Activated CD4-positive, alpha-beta T cell treated with anti-CD3 and anti-CD28 coated beads, Interleukin-2, amount 10 ng/mL, durations not matched to agents 24 days and 14 days (primary cell): ENCODE measurements around the gene SOX15. TPM values are rescaled to one million over a fixed set of nuclear protein-coding genes. Genes with fewer than 3 reads are reported as not detected.
A peak's percentile ranks its signal among the peaks of the same experiment; 100 is the strongest.

ENCODE experiments used
- DNase-seq: peaks from one replicate; pipeline ENCODE4 v3.0.0; 2022
- H3K27ac Mint-ChIP-seq: one replicate; pipeline ENCODE4 v1.8.0; 2022; ENCODE audit warnings: mild to moderate bottlenecking, mixed read lengths
- H3K27me3 Mint-ChIP-seq: one replicate; pipeline ENCODE4 v1.8.0; 2022; ENCODE audit warnings: mixed read lengths
- H3K36me3 Mint-ChIP-seq: one replicate; pipeline ENCODE4 v1.8.0; 2022; ENCODE audit warnings: low read depth, mild to moderate bottlenecking, mixed read lengths
- H3K4me1 Mint-ChIP-seq: one replicate; pipeline ENCODE4 v1.8.0; 2021; ENCODE audit warnings: mixed read lengths
- H3K4me3 Mint-ChIP-seq: one replicate; pipeline ENCODE4 v1.8.0; 2022; ENCODE audit warnings: mild to moderate bottlenecking, moderate library complexity, mixed read lengths
- H3K9me3 Mint-ChIP-seq: one replicate; pipeline ENCODE4 v1.8.0; 2021; ENCODE audit warnings: mixed read lengths
- intact Hi-C: fragments of 100-400 bp; cut with micrococcal nuclease; formaldehyde crosslinking; loops from one replicate; pipeline ENCODE4 v1.15.1; 2023
- total RNA-seq: library from RNA; stranded (reverse); gene quantifications from 2 replicates; pipeline ENCODE4 v1.2.3, GENCODE V29; 2022

SOX15 gene
- total RNA-seq, 1 donor from 2014 or later = not detected

GRCh38 chr17:7551396-7551795 is 38.5 kb downstream of the SOX15 start:
- H3K27ac Mint-ChIP-seq = peak overlapping the region; percentile 87
- intact Hi-C loops = no loop called here

GRCh38 chr17:7550344-7550743 is 39.5 kb downstream of the SOX15 start:
- Mint-ChIP-seq H3K9me3 (no peaks in the 10 kb centered on the region), H3K4me3 (peak overlapping the region; percentile 83), H3K27me3 (no peaks in the 10 kb centered on the region), H3K36me3 (peaks cover 21% of the 10 kb centered on the region), H3K27ac (peak overlapping the region; percentile 65), H3K4me1 (peaks cover 57% of the 10 kb centered on the region)
- DNase-seq = no peak
- intact Hi-C loops = no loop called here

More at GRCh38 chr17:7551396-7551795, 38.5 kb downstream of the SOX15 start:
- Mint-ChIP-seq H3K4me3 (peak overlapping the region; percentile 73), H3K4me1 (peaks cover 62% of the 10 kb centered on the region), H3K36me3 (peaks cover 26% of the 10 kb centered on the region), H3K27me3 (no peaks in the 10 kb centered on the region), H3K9me3 (no peaks in the 10 kb centered on the region)
- peak; percentile 64 for DNase-seq

- H3K4me1 Mint-ChIP-seq = peaks cover 53% of the 10 kb centered on the region
- H3K36me3 Mint-ChIP-seq = peaks cover 16% of the 10 kb centered on the region
- peak overlapping the region; percentile 83 for H3K4me3 Mint-ChIP-seq
- H3K27me3 Mint-ChIP-seq = no peaks in the 10 kb centered on the region
- H3K9me3 Mint-ChIP-seq = no peaks in the 10 kb centered on the region
- peak overlapping the region; percentile 65 for H3K27ac Mint-ChIP-seq
- intact Hi-C loops = loop anchor here (2.0 kb wide), 1 partner anchor 65 kb away; the partner anchor contains the start of gene POLR2A
- peak; percentile 80 for DNase-seq
Measured at GRCh38 chr17:7549401-7550055, 40.4 kb downstream of the SOX15 start.

- Mint-ChIP-seq H3K27me3 (no peaks in the 10 kb centered on the region), H3K4me1 (peaks cover 50% of the 10 kb centered on the region), H3K36me3 (peaks cover 14% of the 10 kb centered on the region), H3K9me3 (no peaks in the 10 kb centered on the region), H3K27ac (peak within 1 kb of the TSS; percentile 83), H3K4me3 (peak within 1 kb of the TSS; percentile 83)
- DNase-seq = peak; percentile 89
- intact Hi-C loops = loop anchor here (2.0 kb wide), 1 partner anchor 64 kb away; the partner anchor contains the start of gene POLR2A
Measured at GRCh38 chr17:7548585-7549400, 41.1 kb downstream of the SOX15 start, which contains the start of gene TNFSF12. Gene TNFSF12, plus strand, starts transcription at chr17:7549058. Its CDS starts 96 bp downstream, at chr17:7549154.

GRCh38 chr17:7544911-7545310 is 45.0 kb downstream of the SOX15 start:
- H3K4me3 Mint-ChIP-seq = no peak overlapping the region
- H3K27ac Mint-ChIP-seq = no peak overlapping the region
- peaks cover 17% of the 10 kb centered on the region for H3K4me1 Mint-ChIP-seq
- no peaks in the 10 kb centered on the region for H3K9me3 Mint-ChIP-seq
- no peaks in the 10 kb centered on the region for H3K36me3 Mint-ChIP-seq
- no peak for DNase-seq
- H3K27me3 Mint-ChIP-seq = peaks cover 11% of the 10 kb centered on the region
- intact Hi-C loops = no loop called here

- H3K27me3 Mint-ChIP-seq = peaks cover 11% of the 10 kb centered on the region
- peaks cover 2% of the 10 kb centered on the region for H3K36me3 Mint-ChIP-seq
- intact Hi-C loops = no loop called here
Measured at GRCh38 chr17:7541074-7541621, 48.7 kb downstream of the SOX15 start.

GRCh38 chr17:7538891-7539545 is 50.9 kb downstream of the SOX15 start:
- no peak for DNase-seq
- intact Hi-C loops = no loop called here
- Mint-ChIP-seq H3K27me3 (peaks cover 17% of the 10 kb centered on the region), H3K27ac (no peak overlapping the region), H3K4me1 (no peaks in the 10 kb centered on the region), H3K36me3 (peaks cover 2% of the 10 kb centered on the region), H3K9me3 (no peaks in the 10 kb centered on the region), H3K4me3 (no peak overlapping the region)

More at GRCh38 chr17:7541074-7541621, 48.7 kb downstream of the SOX15 start:
- no peak for DNase-seq
- no peaks in the 10 kb centered on the region for H3K4me1 Mint-ChIP-seq
- H3K9me3 Mint-ChIP-seq = no peaks in the 10 kb centered on the region
- no peak overlapping the region for H3K27ac Mint-ChIP-seq
- H3K4me3 Mint-ChIP-seq = no peak overlapping the region

Other genes with a start within 250 kb of the SOX15 start
- gene KCTD11, start 237.9 kb downstream of the SOX15 start, total RNA-seq = 7.0 and 7.6 TPM in 2 replicates
- gene TMEM95, start 234.9 kb downstream of the SOX15 start, total RNA-seq = not detected in 2 replicates
- gene TNK1, start 209.0 kb downstream of the SOX15 start, total RNA-seq = 5.3 and 5.5 TPM in 2 replicates
- 75.5 and 79.8 TPM in 2 replicates for gene PLSCR3, start 195.6 kb downstream of the SOX15 start, total RNA-seq
- 47.4 and 59.3 TPM in 2 replicates for gene TMEM256, start 186.0 kb downstream of the SOX15 start, total RNA-seq
- gene NLGN2, start 182.2 kb downstream of the SOX15 start, total RNA-seq = 2.9 and 3.0 TPM in 2 replicates
- gene SPEM1, start 169.8 kb downstream of the SOX15 start, total RNA-seq = not detected in 2 replicates
- not detected in 2 replicates for gene SPEM2, start 164.5 kb downstream of the SOX15 start, total RNA-seq
- not detected in 2 replicates for gene SPEM3, start 161.2 kb downstream of the SOX15 start, total RNA-seq
- 12.8 and 12.9 TPM in 2 replicates for gene TMEM102, start 154.7 kb downstream of the SOX15 start, total RNA-seq
- 9.4 and 9.5 TPM in 2 replicates for gene FGF11, start 150.6 kb downstream of the SOX15 start, total RNA-seq
- gene CHRNB1, start 145.0 kb downstream of the SOX15 start, total RNA-seq = 6.1 and 7.2 TPM in 2 replicates
- gene ZBTB4, start 110.5 kb downstream of the SOX15 start, total RNA-seq = 16.0 and 16.1 TPM in 2 replicates
- gene SLC35G6, start 108.6 kb downstream of the SOX15 start, total RNA-seq = not detected in 2 replicates
- 226 and 230 TPM in 2 replicates for gene POLR2A, start 105.7 kb downstream of the SOX15 start, total RNA-seq
- 21.5 and 21.8 TPM in 2 replicates for gene TNFSF12, start 41.0 kb downstream of the SOX15 start, total RNA-seq
- 2.4 and 3.5 TPM in 2 replicates for gene TNFSF13, start 31.3 kb downstream of the SOX15 start, total RNA-seq
- 89.7 and 93.0 TPM in 2 replicates for gene SENP3, start 28.2 kb downstream of the SOX15 start, total RNA-seq
- gene CD68, start 10.5 kb downstream of the SOX15 start, total RNA-seq = 3.2 and 3.5 TPM in 2 replicates
- 92.5 and 104 TPM in 2 replicates for gene MPDU1, start 6.2 kb downstream of the SOX15 start, total RNA-seq
- 62.6 and 64.4 TPM in 2 replicates for gene FXR2, start 24.8 kb upstream of the SOX15 start, total RNA-seq
- gene SAT2, start 37.7 kb upstream of the SOX15 start, total RNA-seq = 16.5 and 17.7 TPM in 2 replicates
- gene SHBG, start 40.0 kb upstream of the SOX15 start, total RNA-seq = not detected in 2 replicates
- gene ATP1B2, start 60.8 kb upstream of the SOX15 start, total RNA-seq = 0.14 and 0.37 TPM in 2 replicates
- gene TP53, start 97.4 kb upstream of the SOX15 start, total RNA-seq = 177 and 178 TPM in 2 replicates
- 33.8 and 35.0 TPM in 2 replicates for gene WRAP53, start 98.4 kb upstream of the SOX15 start, total RNA-seq
- 0.05 TPM in 1 of 2 replicates, not detected in the other for gene EFNB3, start 115.1 kb upstream of the SOX15 start, total RNA-seq
- gene DNAH2, start 127.7 kb upstream of the SOX15 start, total RNA-seq = not detected in 2 replicates
- gene KDM6B, start 244.1 kb upstream of the SOX15 start, total RNA-seq = 121 and 128 TPM in 2 replicates